Stimulated activated CD8-positive, alpha-beta memory T cell treated with anti-CD3 and anti-CD28 coated beads, Interleukin-15, amount 100 ng/mL, for 1 hour (primary cell): Measurements from ENCODE around the gene ZMYND19.
A peak's percentile ranks its signal among the peaks of the same experiment; 100 is the strongest.
"Not testable (repeated sequence)": the region's sequence is repeated elsewhere in the genome, so short reads cannot be mapped to it uniquely, and the experiment has no call there.

Experiments
- DNase-seq: peaks from one replicate; pipeline ENCODE4 v3.0.0-alpha.2; 2020; ENCODE audit warnings: low read depth

The ZMYND19 gene

GRCh38 chr9:137590469-137591383 is at the start of gene ZMYND19:
TSS of gene ZMYND19 (minus strand) at chr9:137590512. CDS start at chr9:137590263, 249 bp downstream.
- peak; percentile 76 for DNase-seq

- DNase-seq = no peak
Observed at GRCh38 chr9:137639303-137640051, 49.2 kb upstream of the ZMYND19 start.

- no peak for DNase-seq
Observed at GRCh38 chr9:137638680-137639079, 48.4 kb upstream of the ZMYND19 start.

- DNase-seq = no peak
Observed at GRCh38 chr9:137634016-137634415, 43.7 kb upstream of the ZMYND19 start.

- DNase-seq = no peak
Observed at GRCh38 chr9:137632230-137633161, 42.2 kb upstream of the ZMYND19 start.

GRCh38 chr9:137631345-137632229 is 41.3 kb upstream of the ZMYND19 start:
- DNase-seq = no peak

GRCh38 chr9:137630679-137631078 is 40.4 kb upstream of the ZMYND19 start:
- DNase-seq = no peak

GRCh38 chr9:137630126-137630525 is 39.8 kb upstream of the ZMYND19 start:
- DNase-seq = no peak

GRCh38 chr9:137627406-137627805 is 37.1 kb upstream of the ZMYND19 start:
- DNase-seq = not testable (repeated sequence)

GRCh38 chr9:137626464-137626863 is 36.2 kb upstream of the ZMYND19 start:
- DNase-seq = no peak

GRCh38 chr9:137622211-137622610 is 31.9 kb upstream of the ZMYND19 start:
- DNase-seq = not testable (repeated sequence)

GRCh38 chr9:137621131-137621757 is 30.9 kb upstream of the ZMYND19 start:
- DNase-seq = no peak

GRCh38 chr9:137620581-137620980 is 30.3 kb upstream of the ZMYND19 start:
- no peak for DNase-seq

GRCh38 chr9:137620048-137620405 is 29.7 kb upstream of the ZMYND19 start:
- DNase-seq = no peak

- no peak for DNase-seq
Observed at GRCh38 chr9:137619240-137620047, 29.1 kb upstream of the ZMYND19 start.

- peak; percentile 78 for DNase-seq
Observed at GRCh38 chr9:137618105-137619067, 28.1 kb upstream of the ZMYND19 start, which contains the start of gene EHMT1. TSS of gene EHMT1 (plus strand) at chr9:137619005. CDS start at chr9:137619029, 24 bp downstream.

- no peak for DNase-seq
Observed at GRCh38 chr9:137615387-137615871, 25.1 kb upstream of the ZMYND19 start.
